ENCODE data around the gene LDAF1. TPM values are rescaled to one million over a fixed set of nuclear protein-coding genes. Genes with fewer than 3 reads are reported as not detected.

Gene LDAF1
- total RNA-seq, 1 donor from 2014 or later: 82.9 TPM

DNA sequence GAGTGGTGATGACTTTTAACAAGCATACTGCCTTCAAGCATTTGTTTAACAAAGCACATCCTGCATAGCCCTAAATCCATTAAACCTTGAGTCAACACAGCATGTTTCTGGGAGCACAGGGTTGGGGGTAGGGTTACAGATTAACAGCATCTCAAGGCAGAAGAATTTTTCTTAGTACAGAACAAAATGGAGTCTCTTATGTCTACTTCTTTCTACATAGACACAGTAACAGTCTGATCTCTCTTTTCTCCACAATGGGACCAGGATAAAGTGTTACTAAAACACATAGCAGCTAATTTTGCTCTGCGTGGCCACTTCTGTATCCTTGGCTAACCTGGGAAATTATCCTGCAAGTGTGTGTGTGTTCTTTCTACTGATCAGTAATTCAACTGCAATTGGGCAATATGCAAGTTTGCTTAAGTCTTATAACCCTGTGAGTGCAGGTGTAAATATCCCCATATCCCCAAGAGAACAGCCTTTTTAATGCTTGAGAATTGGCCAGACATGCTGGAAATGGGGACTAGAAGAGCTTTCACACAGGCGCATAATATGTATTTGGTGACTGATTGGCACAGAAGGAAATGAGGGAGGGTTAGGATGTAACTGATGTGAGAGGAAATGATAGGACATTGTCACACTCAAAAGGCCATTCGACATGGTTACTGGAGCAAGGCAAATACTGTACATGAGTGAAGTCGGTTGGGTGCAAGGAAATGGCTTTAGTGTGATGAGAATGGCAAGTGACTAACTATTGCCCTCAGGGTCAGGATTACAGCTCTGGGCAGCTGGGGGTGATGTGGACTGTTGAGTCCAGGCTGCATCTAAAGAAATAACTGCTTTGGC, 64.2 kb downstream of the LDAF1 start:
- Histone ChIP-seq H3K36me3 (ENCODE audit: control insufficient read depth, insufficient read depth, low read length) (no peaks in the 10 kb centered on the region), H3K4me3 (ENCODE audit: low read depth, low read length) (no peak overlapping the region), H3K27me3 (ENCODE audit: control insufficient read depth, insufficient read depth, low read length) (no peaks in the 10 kb centered on the region)
- DNase-seq (ENCODE audit: low read depth): peak; percentile 51
- TF ChIP-seq, protein P1, sequence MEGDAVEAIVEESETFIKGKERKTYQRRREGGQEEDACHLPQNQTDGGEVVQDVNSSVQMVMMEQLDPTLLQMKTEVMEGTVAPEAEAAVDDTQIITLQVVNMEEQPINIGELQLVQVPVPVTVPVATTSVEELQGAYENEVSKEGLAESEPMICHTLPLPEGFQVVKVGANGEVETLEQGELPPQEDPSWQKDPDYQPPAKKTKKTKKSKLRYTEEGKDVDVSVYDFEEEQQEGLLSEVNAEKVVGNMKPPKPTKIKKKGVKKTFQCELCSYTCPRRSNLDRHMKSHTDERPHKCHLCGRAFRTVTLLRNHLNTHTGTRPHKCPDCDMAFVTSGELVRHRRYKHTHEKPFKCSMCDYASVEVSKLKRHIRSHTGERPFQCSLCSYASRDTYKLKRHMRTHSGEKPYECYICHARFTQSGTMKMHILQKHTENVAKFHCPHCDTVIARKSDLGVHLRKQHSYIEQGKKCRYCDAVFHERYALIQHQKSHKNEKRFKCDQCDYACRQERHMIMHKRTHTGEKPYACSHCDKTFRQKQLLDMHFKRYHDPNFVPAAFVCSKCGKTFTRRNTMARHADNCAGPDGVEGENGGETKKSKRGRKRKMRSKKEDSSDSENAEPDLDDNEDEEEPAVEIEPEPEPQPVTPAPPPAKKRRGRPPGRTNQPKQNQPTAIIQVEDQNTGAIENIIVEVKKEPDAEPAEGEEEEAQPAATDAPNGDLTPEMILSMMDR (IDR thresholded peaks at IDR 0.05; ENCODE audit: insufficient read depth, low read length, poor library complexity, severe bottlenecking): no peak

DNA sequence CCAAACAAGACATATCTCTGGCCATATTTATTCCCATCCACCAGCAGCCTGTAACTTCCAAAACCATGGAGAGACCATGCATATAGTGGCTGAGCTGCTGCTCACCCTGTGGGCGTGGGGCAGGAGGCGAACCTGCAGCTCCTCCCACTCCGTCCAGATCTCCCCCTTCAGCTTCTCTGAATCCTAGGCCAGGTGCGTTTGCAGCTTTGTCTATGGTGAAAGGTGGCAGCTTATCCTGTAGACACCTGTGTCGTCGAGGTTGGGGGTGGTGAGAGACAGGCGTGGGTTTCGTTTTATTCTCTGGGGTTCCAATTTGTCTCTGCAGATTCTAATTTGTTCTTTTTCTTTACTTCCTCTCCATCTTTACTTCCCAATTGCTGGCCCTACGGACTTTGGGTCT, 65.3 kb downstream of the LDAF1 start:
- Histone ChIP-seq H3K36me3 (ENCODE audit: control insufficient read depth, insufficient read depth, low read length) (no peaks in the 10 kb centered on the region), H3K4me3 (ENCODE audit: low read depth, low read length) (no peak overlapping the region), H3K27me3 (ENCODE audit: control insufficient read depth, insufficient read depth, low read length) (no peaks in the 10 kb centered on the region)
- no peak for DNase-seq (ENCODE audit: low read depth)
- TF ChIP-seq, protein P1 (IDR thresholded peaks at IDR 0.05; ENCODE audit: insufficient read depth, low read length, poor library complexity, severe bottlenecking): no peak

DNA sequence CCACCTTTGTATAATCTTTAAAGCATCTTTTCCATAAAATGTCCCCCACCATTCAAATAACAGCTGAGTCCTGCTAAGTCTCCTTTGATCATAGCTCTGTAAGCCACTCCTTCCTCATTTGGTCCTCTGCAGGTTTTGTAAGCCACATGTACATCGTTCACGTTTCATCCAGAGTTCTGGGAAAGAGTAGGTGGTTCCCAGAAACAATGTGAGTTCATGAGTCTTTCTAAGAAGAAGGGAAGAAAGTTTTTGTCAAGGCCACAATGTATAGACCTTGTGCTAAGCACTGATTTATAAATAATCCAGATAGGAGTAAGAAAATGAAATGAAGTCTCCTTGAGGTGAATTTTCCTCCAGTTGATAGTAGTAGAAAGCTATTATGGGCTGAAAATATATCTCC, 66.3 kb downstream of the LDAF1 start:
- H3K4me3 ChIP-seq (ENCODE audit: low read depth, low read length): no peak overlapping the region
- no peaks in the 10 kb centered on the region for H3K36me3 ChIP-seq (ENCODE audit: control insufficient read depth, insufficient read depth, low read length)
- DNase-seq (ENCODE audit: low read depth): no peak
- no peaks in the 10 kb centered on the region for H3K27me3 ChIP-seq (ENCODE audit: control insufficient read depth, insufficient read depth, low read length)
- TF ChIP-seq, protein P1 (IDR thresholded peaks at IDR 0.05; ENCODE audit: insufficient read depth, low read length, poor library complexity, severe bottlenecking): no peak

DNA sequence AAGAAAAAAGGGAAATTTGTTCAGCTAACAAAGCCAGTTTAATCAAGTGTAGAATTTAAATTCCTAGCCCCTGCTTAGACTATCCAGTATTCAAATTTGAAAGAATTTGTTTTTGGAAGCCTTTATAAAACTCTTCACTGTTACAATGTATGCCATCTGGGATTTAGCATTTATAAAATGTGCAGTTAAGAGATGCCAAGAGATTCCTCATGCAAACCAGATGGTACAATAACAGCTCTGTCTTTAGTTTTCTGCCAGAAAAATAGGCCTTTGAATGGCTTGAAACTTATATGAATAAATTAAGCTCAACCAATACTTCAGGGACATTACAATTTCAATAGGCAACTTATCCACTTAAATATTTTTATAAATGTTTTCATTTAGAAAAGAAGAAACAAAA, 68.3 kb downstream of the LDAF1 start:
- Histone ChIP-seq H3K4me3 (ENCODE audit: low read depth, low read length) (no peak overlapping the region), H3K27me3 (ENCODE audit: control insufficient read depth, insufficient read depth, low read length) (no peaks in the 10 kb centered on the region)
- TF ChIP-seq, protein P1 (IDR thresholded peaks at IDR 0.05; ENCODE audit: insufficient read depth, low read length, poor library complexity, severe bottlenecking): no peak

DNA sequence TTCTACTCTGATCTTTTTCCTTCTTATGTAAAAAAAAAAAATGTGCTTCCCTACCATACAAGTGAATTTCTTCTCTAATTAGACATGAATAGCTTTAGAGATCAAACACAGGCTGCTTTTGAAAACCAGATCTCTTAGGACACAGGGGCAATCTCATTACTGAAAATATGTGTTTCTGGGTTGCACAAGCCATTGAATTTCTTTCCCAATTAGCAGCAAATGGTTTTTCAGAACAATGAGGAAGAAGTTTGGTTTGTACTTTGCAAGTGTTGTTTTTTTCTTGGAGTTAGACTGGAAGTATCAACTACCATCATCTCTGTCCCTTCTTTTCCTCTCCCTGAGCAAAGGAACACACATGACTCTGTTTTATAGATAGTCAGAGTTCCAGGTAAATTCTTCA, 69.4 kb downstream of the LDAF1 start:
- no peak for DNase-seq (ENCODE audit: low read depth)
- TF ChIP-seq, protein P1 (IDR thresholded peaks at IDR 0.05; ENCODE audit: insufficient read depth, low read length, poor library complexity, severe bottlenecking): no peak
- Histone ChIP-seq H3K27me3 (ENCODE audit: control insufficient read depth, insufficient read depth, low read length) (no peaks in the 10 kb centered on the region), H3K4me3 (ENCODE audit: low read depth, low read length) (no peak overlapping the region), H3K36me3 (ENCODE audit: control insufficient read depth, insufficient read depth, low read length) (no peaks in the 10 kb centered on the region)

More for the DNA sequence above, 68.3 kb downstream of the LDAF1 start:
- H3K36me3 ChIP-seq (ENCODE audit: control insufficient read depth, insufficient read depth, low read length): no peaks in the 10 kb centered on the region
- DNase-seq (ENCODE audit: low read depth): no peak

Data from kidney epithelial cell (primary cell).